HG03025 (cell line): ENCODE results near the gene IDUA.
"Not testable (repeated sequence)": the region's sequence is repeated elsewhere in the genome, so short reads cannot be mapped to it uniquely, and the experiment has no call there.

Experiments
- ATAC-seq: cut with Tn5 transposase; IDR thresholded peaks from one replicate; pipeline ENCODE4 v1.9.1; 2021; ENCODE audit warnings: mild to moderate bottlenecking, moderate library complexity; ENCODE audit not compliant: unreplicated experiment, low FRiP score

Gene IDUA

DNA sequence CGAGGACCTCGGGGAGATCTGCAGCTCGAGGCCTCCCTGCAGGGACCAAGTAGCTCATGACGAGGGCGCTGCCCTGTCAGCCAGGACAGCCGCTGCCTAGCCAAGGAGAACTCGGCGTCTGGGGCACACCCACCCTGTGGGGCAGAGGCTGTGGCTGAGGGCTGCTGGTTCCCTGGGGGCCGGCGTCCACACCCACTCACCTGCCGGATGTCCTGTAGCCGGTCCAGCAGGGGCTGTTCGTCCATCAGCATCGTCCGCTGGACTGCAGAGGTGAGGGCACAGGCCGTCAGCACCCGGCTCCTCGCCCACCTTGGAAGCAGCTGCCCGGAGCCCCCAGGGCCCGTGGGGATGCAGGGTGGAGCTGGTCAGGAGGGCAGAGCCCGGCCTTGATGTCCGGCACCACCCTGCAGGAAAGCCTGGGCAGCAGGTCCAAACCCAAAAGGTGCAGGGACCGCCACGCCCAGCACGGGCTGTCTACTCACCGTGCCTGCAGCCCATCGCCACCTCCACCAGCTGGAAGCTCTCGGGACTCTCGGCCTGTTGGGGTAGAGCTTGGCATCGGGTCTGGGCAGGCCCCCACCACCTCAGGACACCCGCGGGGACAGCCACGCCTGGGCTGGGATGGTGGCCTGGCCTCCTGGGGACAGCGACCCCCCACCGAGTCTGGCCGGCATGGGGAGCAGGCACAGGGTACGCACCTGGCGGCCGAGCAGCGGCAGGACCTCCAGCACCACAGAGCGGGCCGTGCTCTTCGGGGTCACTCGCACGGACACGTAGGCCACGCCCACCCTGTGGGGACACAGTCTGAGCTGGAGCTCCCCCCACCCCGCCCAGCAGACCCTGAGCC, 20.4 kb upstream of the IDUA start:
- ATAC-seq, result no peak

- no peak for ATAC-seq
These were observed 19.4 kb upstream of the IDUA start for GRCh38 chr4:967113-968104.

- ATAC-seq, result no peak
These were observed 18.6 kb upstream of the IDUA start for GRCh38 chr4:968221-968620.

DNA sequence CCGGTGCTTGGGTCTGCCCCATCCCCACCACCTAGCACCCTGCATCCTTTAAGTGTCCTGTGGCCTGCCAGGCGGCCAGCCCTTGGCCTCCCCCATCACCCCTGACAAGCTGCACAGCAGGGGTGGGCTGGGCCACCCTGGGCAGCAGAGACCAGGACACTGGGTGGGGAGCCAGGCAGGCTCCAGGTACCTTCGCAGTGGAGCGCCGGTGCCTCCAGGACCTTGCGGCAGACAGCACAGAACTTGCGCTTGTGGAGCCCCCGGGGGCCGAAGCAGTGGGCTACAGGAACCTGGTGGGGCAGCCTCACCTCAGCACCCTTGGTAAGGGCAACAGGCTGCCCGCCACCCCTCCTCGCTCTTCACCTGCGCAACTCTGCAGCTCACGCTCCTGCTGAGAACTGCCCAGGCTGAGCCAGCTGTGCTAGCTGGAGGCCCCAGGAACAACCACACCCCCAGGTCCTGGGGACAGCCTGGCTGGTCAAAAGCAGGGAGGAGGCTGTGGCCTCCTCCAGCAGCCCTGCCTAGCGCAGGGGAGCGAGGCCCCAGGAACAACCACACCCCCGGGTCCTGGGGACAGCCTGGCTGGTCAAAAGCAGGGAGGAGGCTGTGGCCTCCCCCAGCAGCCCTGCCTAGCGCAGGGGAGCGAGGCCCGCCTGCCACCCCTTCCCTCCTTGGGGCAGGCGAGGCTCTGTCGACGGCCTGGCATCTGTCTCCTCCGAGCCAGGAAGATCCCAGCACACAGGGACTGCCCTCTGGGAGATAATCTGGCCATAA, 18.0 kb upstream of the IDUA start:
- no peak for ATAC-seq

GRCh38 chr4:970046-970745, 16.6 kb upstream of the IDUA start:
- ATAC-seq, result no peak

DNA sequence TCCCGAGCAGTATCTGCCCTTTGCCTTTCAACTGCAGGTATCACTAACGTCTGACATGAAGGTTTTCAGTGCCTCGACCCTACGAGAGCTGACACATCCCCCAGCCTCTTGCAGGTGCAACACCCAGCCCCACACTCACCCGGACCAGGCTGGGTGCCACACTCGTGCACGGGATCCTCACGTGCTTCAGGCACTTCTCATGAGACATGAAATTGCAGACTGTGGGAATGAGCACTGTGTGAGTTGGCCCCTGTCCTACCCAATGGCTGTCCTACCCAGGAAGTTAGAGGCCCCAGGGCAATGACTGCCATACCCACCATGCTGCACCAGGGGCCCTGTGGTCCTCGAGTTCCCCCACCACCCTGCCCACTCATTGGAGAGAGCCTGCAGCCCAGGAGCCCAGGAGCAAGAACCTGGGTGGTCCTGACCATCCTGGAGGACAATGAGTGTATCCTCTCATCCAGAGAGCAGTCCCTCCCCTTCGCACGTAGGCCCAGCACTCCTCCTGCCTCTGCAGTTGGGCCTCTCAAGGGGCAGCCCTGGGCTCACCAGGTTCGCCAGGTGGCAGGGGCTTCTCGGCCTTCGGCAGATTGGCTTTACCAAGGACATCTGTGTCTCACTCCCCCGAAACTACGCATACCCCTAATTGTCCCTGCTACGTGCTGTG, 15.9 kb upstream of the IDUA start:
- no peak for ATAC-seq

- no peak for ATAC-seq
These were observed 15.0 kb upstream of the IDUA start for GRCh38 chr4:971666-972500.

- ATAC-seq, result peak; percentile 43
These were observed 14.0 kb upstream of the IDUA start for GRCh38 chr4:972651-973424.

DNA sequence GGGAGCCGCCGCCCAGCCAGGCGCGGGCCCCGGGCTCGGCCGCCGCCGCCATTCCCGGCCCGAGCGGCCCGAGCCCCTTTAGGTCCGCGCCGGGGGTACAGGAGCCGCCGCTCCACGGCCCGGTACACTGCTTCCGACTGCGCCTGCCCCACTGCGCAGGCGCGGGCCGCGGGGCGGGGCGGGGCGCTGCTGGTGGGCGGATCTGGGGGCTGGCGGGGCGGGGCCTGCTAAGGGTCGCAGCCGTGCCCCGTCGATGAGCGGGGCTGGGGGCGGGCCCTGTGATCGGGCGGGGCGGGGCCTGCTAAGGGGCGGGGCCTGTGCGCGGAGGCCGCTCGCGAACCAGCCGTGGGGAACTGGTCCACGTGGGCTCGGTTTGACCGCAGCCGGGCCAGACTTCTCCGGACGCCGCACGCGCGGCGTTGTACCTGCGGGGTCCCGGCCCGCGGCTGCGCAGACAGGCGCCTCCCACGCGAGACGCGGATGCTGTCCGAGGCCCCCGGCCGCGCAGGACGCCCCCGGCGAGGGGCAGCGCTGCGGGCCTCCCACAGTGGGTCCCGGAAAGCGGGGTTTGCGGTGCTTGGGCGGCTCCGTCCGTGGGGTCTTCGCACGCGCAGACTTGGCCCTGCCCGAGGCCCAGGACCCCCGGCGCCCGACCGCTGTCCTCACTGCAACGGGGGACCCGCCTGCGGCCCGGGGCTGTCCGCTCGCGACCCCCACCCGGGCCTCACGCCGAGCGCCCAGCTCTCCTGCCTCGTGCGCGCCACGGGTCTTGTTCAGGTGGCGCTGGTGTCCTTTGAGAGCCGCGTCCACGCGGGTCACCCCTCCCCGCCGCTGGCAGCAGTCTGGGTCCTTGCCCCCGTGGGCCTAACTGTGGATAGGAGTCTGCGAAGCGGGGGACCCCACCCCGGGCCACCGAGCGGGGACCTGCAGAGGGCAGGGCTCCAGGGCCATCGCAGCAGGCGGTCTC, 13.1 kb upstream of the IDUA start, which contains the start of gene DGKQ:
DGKQ (minus strand) TSS at position 139 of the 967 bp plus-strand sequence; CDS start at position 52, 87 bp downstream.
- ATAC-seq, result peak; percentile 56

GRCh38 chr4:974668-975067, 12.2 kb upstream of the IDUA start:
- ATAC-seq, result no peak

GRCh38 chr4:976016-976415, 10.8 kb upstream of the IDUA start:
- not testable (repeated sequence) for ATAC-seq

- ATAC-seq, result no peak
These were observed 7.7 kb upstream of the IDUA start for GRCh38 chr4:978957-979701.

GRCh38 chr4:982291-982690, 4.6 kb upstream of the IDUA start:
- no peak for ATAC-seq

GRCh38 chr4:982814-983213, 4.0 kb upstream of the IDUA start:
- no peak for ATAC-seq

GRCh38 chr4:984336-985054, 2.3 kb upstream of the IDUA start:
- ATAC-seq, result no peak
